Large intestine (tissue), 3 donors: Measurements from ENCODE around the gene KCNIP3. TPM values are rescaled to one million over a fixed set of nuclear protein-coding genes. Genes with fewer than 3 reads are reported as not detected.
"Not testable (repeated sequence)": the region's sequence is repeated elsewhere in the genome, so short reads cannot be mapped to it uniquely, and the experiment has no call there.

ENCODE experiments used
- DNase-seq, 2 donors: peaks; one replicate each; pipeline versions ENCODE4 v3.0.0 to v3.0.0-alpha.2; 2013
- H3K27ac ChIP-seq: one replicate; pipeline ENCODE4 v1.5.1; 2013; ENCODE audit warnings: low read length
- H3K27me3 ChIP-seq: 2 replicates; pipeline ENCODE4 v1.6.1; 2013; ENCODE audit warnings: low read length; ENCODE audit not compliant: control insufficient read depth, insufficient read depth
- H3K36me3 ChIP-seq: 2 replicates; pipeline ENCODE4 v1.6.1; 2013; ENCODE audit warnings: low read length; ENCODE audit not compliant: control insufficient read depth, insufficient read depth
- H3K4me1 ChIP-seq: one replicate; pipeline ENCODE4 v1.6.1; 2013; ENCODE audit warnings: low read length; ENCODE audit not compliant: control insufficient read depth, insufficient read depth
- H3K4me3 ChIP-seq: one replicate; pipeline ENCODE4 v1.5.1; 2013; ENCODE audit warnings: low read length
- H3K9me3 ChIP-seq: one replicate; pipeline ENCODE4 v1.6.1; 2013; ENCODE audit warnings: mild to moderate bottlenecking, low read depth, low read length, moderate library complexity; ENCODE audit not compliant: control insufficient read depth
- WGBS: methylation state at CpG from one replicate; pipeline ENCODE4 v1.1.5; 2013; ENCODE audit warnings: low lambda C conversion rate; ENCODE audit not compliant: insufficient coverage; 5-methylcytosine and 5-hydroxymethylcytosine counted together
- polyA plus RNA-seq: library from polyadenylated mRNA; unstranded; fragments of 120-200 nt; gene quantifications from one replicate; pipeline ENCODE4 v1.2.1, GENCODE V29; 2013

The KCNIP3 gene
- polyA plus RNA-seq, 1 donor: 2.1 TPM

GRCh38 chr2:95429748-95430467, 132.8 kb downstream of the KCNIP3 start:
- H3K36me3 ChIP-seq, H3K9me3 ChIP-seq, H3K27ac ChIP-seq, DNase-seq, H3K4me3 ChIP-seq, H3K27me3 ChIP-seq, H3K4me1 ChIP-seq: not testable (repeated sequence)
- WGBS: no CpG with 5 or more reads among the region's 8 CpGs

GRCh38 chr2:95433373-95433772, 136.2 kb downstream of the KCNIP3 start:
- not testable (repeated sequence) for H3K9me3 ChIP-seq, H3K27me3 ChIP-seq, H3K4me3 ChIP-seq, H3K4me1 ChIP-seq, DNase-seq, H3K27ac ChIP-seq, H3K36me3 ChIP-seq
- no CpG with 5 or more reads among the region's 4 CpGs for WGBS

GRCh38 chr2:95433973-95434372, 136.8 kb downstream of the KCNIP3 start:
- not testable (repeated sequence) for DNase-seq, H3K9me3 ChIP-seq, H3K36me3 ChIP-seq, H3K27ac ChIP-seq, H3K4me1 ChIP-seq, H3K27me3 ChIP-seq, H3K4me3 ChIP-seq
- WGBS: no CpG with 5 or more reads among the region's 2 CpGs

GRCh38 chr2:95434507-95435076, 137.4 kb downstream of the KCNIP3 start:
- H3K4me3 ChIP-seq, H3K36me3 ChIP-seq, H3K27me3 ChIP-seq, H3K4me1 ChIP-seq, H3K9me3 ChIP-seq, H3K27ac ChIP-seq, DNase-seq: not testable (repeated sequence)
- no CpG with 5 or more reads among the region's 3 CpGs for WGBS

- not testable (repeated sequence) for H3K36me3 ChIP-seq, H3K27me3 ChIP-seq, H3K9me3 ChIP-seq, H3K27ac ChIP-seq, H3K4me1 ChIP-seq, H3K4me3 ChIP-seq, DNase-seq
- no CpG with 5 or more reads among the region's 30 CpGs for WGBS
Measured at GRCh38 chr2:95435162-95435871, 138.2 kb downstream of the KCNIP3 start.

Other genes starting within 250 kb of the KCNIP3 start
- gene MRPS5, start 175.5 kb upstream of the KCNIP3 start, polyA plus RNA-seq: 55.8 TPM
- gene ZNF514, start 137.5 kb upstream of the KCNIP3 start, polyA plus RNA-seq: 21.6 TPM
- gene ZNF2, start 131.5 kb upstream of the KCNIP3 start, polyA plus RNA-seq: 4.4 TPM
- 1.6 TPM for gene ZNF892, start 89.8 kb upstream of the KCNIP3 start, polyA plus RNA-seq
- 2.0 TPM for gene PROM2, start 22.9 kb upstream of the KCNIP3 start, polyA plus RNA-seq
- gene FAHD2A, start 105.4 kb downstream of the KCNIP3 start, polyA plus RNA-seq: 43.0 TPM
- gene TRIM43B, start 187.4 kb downstream of the KCNIP3 start, polyA plus RNA-seq: not detected